RCC 7860 (cell line): Measurements from ENCODE around the gene SPRY1.

Experiments used
- DNase-seq: peaks from one replicate; pipeline ENCODE4 v3.0.0-alpha.2; 2015; ENCODE audit warnings: low spot score
- FAIRE-seq: peaks from 2 replicates; lab custom pipeline; 2012; peaks lifted over from hg19 to GRCh38; lab: Jason Lieb, UNC

Gene SPRY1

GRCh38 chr4:123396307-123397143, at the start of gene SPRY1:
SPRY1 (plus strand) TSS chr4:123396795; CDS start chr4:123401592, 4,797 bp downstream.
- FAIRE-seq (peak; percentile 38), DNase-seq (peak; percentile 49)

- FAIRE-seq (no peak), DNase-seq (no peak)
These were observed 49.6 kb upstream of the SPRY1 start for GRCh38 chr4:123346951-123347350.

GRCh38 chr4:123348946-123349345, 47.6 kb upstream of the SPRY1 start:
- FAIRE-seq (no peak), DNase-seq (no peak)

- FAIRE-seq (no peak), DNase-seq (no peak)
These were observed 47.0 kb upstream of the SPRY1 start for GRCh38 chr4:123349421-123350190.

GRCh38 chr4:123350191-123350544, 46.4 kb upstream of the SPRY1 start:
- DNase-seq = no peak
- FAIRE-seq = no peak

- no peak for FAIRE-seq
These were observed 45.9 kb upstream of the SPRY1 start for GRCh38 chr4:123350726-123351125.

GRCh38 chr4:123351713-123352112, 44.9 kb upstream of the SPRY1 start:
- FAIRE-seq (no peak), DNase-seq (peak; percentile 20)

More at GRCh38 chr4:123350726-123351125, 45.9 kb upstream of the SPRY1 start:
- no peak for DNase-seq

GRCh38 chr4:123352240-123352945, 44.2 kb upstream of the SPRY1 start:
- FAIRE-seq (no peak), DNase-seq (no peak)

- no peak for DNase-seq
- no peak for FAIRE-seq
These were observed 43.6 kb upstream of the SPRY1 start for GRCh38 chr4:123352966-123353365.

- FAIRE-seq (no peak), DNase-seq (no peak)
These were observed 42.9 kb upstream of the SPRY1 start for GRCh38 chr4:123353656-123354055.

GRCh38 chr4:123354701-123355100, 41.9 kb upstream of the SPRY1 start:
- FAIRE-seq (no peak), DNase-seq (no peak)

GRCh38 chr4:123356921-123357320, 39.7 kb upstream of the SPRY1 start:
- DNase-seq = no peak
- FAIRE-seq = no peak

- DNase-seq = no peak
- no peak for FAIRE-seq
These were observed 36.9 kb upstream of the SPRY1 start for GRCh38 chr4:123359449-123360315.

GRCh38 chr4:123361195-123361861, 35.3 kb upstream of the SPRY1 start:
- DNase-seq (no peak), FAIRE-seq (no peak)

- DNase-seq (no peak), FAIRE-seq (no peak)
These were observed 34.5 kb upstream of the SPRY1 start for GRCh38 chr4:123362103-123362502.

GRCh38 chr4:123363729-123364128, 32.9 kb upstream of the SPRY1 start:
- no peak for DNase-seq
- FAIRE-seq = no peak

- DNase-seq (no peak), FAIRE-seq (no peak)
These were observed 31.7 kb upstream of the SPRY1 start for GRCh38 chr4:123364906-123365305.

- FAIRE-seq (no peak), DNase-seq (no peak)
These were observed 31.2 kb upstream of the SPRY1 start for GRCh38 chr4:123365412-123365811.

- FAIRE-seq (no peak), DNase-seq (no peak)
These were observed 30.3 kb upstream of the SPRY1 start for GRCh38 chr4:123366144-123366748.

GRCh38 chr4:123378794-123379193, 17.8 kb upstream of the SPRY1 start:
- DNase-seq (no peak), FAIRE-seq (no peak)
